HepG2 (cell line): ENCODE results near the gene PLEKHN1. TPM values are rescaled to one million over a fixed set of nuclear protein-coding genes. Genes with fewer than 3 reads are reported as not detected.

Experiments
- ADNP ChIP-seq: sonication (generic); formaldehyde crosslinking; IDR thresholded peaks from 2 replicates; pipeline ENCODE4 v1.4.0; 2020; ENCODE audit warnings: missing genetic modification reagents
- ARNT2 ChIP-seq: sonication (generic); formaldehyde crosslinking; IDR thresholded peaks from 2 replicates; pipeline ENCODE4 v1.8.0; 2022; ENCODE audit warnings: mild to moderate bottlenecking, low read depth, missing genetic modification reagents, moderate library complexity
- CENPT ChIP-seq: sonication (generic); formaldehyde crosslinking; IDR thresholded peaks from 2 replicates; pipeline ENCODE4 v1.8.0; 2022; ENCODE audit warnings: low read depth, mild to moderate bottlenecking, moderate library complexity, missing genetic modification reagents
- ELF3 ChIP-seq: IDR thresholded peaks from 2 replicates; pipeline ENCODE4 v1.6.1; 2016; ENCODE audit warnings: missing genetic modification reagents, missing compliant biosample characterization
- FOXM1 ChIP-seq: sonication (generic); formaldehyde crosslinking; IDR thresholded peaks from 2 replicates; pipeline ENCODE4 v1.5.0; 2020; ENCODE audit warnings: missing genetic modification reagents
- KLF16 ChIP-seq, 2 experiments: sonication (generic) in 1 of 2; formaldehyde crosslinking in 1 of 2; IDR thresholded peaks; 2 replicates each; pipeline versions ENCODE4 v1.6.1 to v1.8.0; 2016 to 2023; ENCODE audit warnings: missing genetic modification reagents in 2 of 2, missing compliant biosample characterization in 1 of 2
- NKX3-1 ChIP-seq: sonication (generic); formaldehyde crosslinking; IDR thresholded peaks from 2 replicates; pipeline ENCODE4 v1.5.0; 2020; ENCODE audit warnings: missing genetic modification reagents
- NR3C1 ChIP-seq: sonication (generic); formaldehyde crosslinking; IDR thresholded peaks from 2 replicates; pipeline ENCODE4 v1.4.0; 2020; ENCODE audit warnings: missing genetic modification reagents
- SRSF1 ChIP-seq: fragments of 200-400 bp; formaldehyde crosslinking; optimal IDR thresholded peaks from 2 replicates; pipeline ENCODE3; 2017; ENCODE audit warnings: mild to moderate bottlenecking, low read depth, low read length, moderate library complexity
- THAP11 ChIP-seq: IDR thresholded peaks from 2 replicates; pipeline ENCODE4 v1.6.1; 2016; ENCODE audit warnings: missing biosample characterization, missing genetic modification reagents
- ZNF121 ChIP-seq: sonication (generic); formaldehyde crosslinking; IDR thresholded peaks from 2 replicates; pipeline ENCODE4 v1.5.0; 2020; ENCODE audit warnings: mild to moderate bottlenecking, missing genetic modification reagents
- ZNF282 ChIP-seq: fragments of 450-650 bp; IDR thresholded peaks from 2 replicates; pipeline ENCODE4 v1.6.1; 2018; ENCODE audit not compliant: partially characterized antibody
- ZNF431 ChIP-seq: sonication (generic); formaldehyde crosslinking; IDR thresholded peaks from 2 replicates; pipeline ENCODE4 v1.9.0; 2022; ENCODE audit warnings: missing genetic modification reagents, low read depth, mild to moderate bottlenecking, borderline replicate concordance
- ZNF562 ChIP-seq: sonication (generic); formaldehyde crosslinking; IDR thresholded peaks from 2 replicates; pipeline ENCODE4 v1.8.0; 2022; ENCODE audit warnings: missing genetic modification reagents, borderline replicate concordance
- ZNF772 ChIP-seq: sonication (generic); formaldehyde crosslinking; IDR thresholded peaks from 2 replicates; pipeline ENCODE4 v1.5.0; 2020; ENCODE audit warnings: mild to moderate bottlenecking, missing genetic modification reagents
- ZNF891 ChIP-seq: sonication (generic); formaldehyde crosslinking; IDR thresholded peaks from 2 replicates; pipeline ENCODE4 v1.5.0; 2020; ENCODE audit warnings: mild to moderate bottlenecking, missing genetic modification reagents
- ZSCAN25 ChIP-seq: sonication (generic); formaldehyde crosslinking; IDR thresholded peaks from 2 replicates; pipeline ENCODE4 v1.8.0; 2022; ENCODE audit warnings: mild to moderate bottlenecking, missing genetic modification reagents
- polyA plus RNA-seq, 8 experiments: library from polyadenylated mRNA; depleted of rRNA in 3 of 8; stranded (reverse) in 7 of 8; unstranded in 1 of 8; fragments of >200 nt; fragmentation: Illumina TruSeq in 4 of 8; extraction: Trizol in 4 of 8; gene quantifications; 2 replicates each; pipeline versions ENCODE4 v1.2.1 to v1.2.3, GENCODE V29; 2011 to 2016; ENCODE audit warnings: low read depth in 4 of 8, missing spikeins in 1 of 8, mixed read lengths in 1 of 8; ENCODE audit not compliant: insufficient read depth in 1 of 8
- total RNA-seq, 5 experiments: library from RNA; depleted of rRNA; stranded (reverse); fragments of >200 nt; fragmentation: Illumina TruSeq; extraction: Trizol; gene quantifications; 2 replicates each; pipeline ENCODE4 v1.2.3, GENCODE V29; 2016; ENCODE audit warnings: low read depth in 1 of 5
- TF ChIP-seq, protein P1 (sequence below): sonication (generic); formaldehyde crosslinking; IDR thresholded peaks from 2 replicates; pipeline ENCODE4 v1.4.0; 2020; ENCODE audit warnings: missing genetic modification reagents
- TF ChIP-seq, protein P2 (sequence below): sonication (generic); formaldehyde crosslinking; IDR thresholded peaks from 2 replicates; pipeline ENCODE4 v1.4.0; 2020; ENCODE audit warnings: missing genetic modification reagents
- TF ChIP-seq, protein P3 (sequence below), 2 experiments: fragments of 450-650 bp in 1 of 2; sonication (generic) in 1 of 2; formaldehyde crosslinking; IDR thresholded peaks; 2 replicates each; pipeline versions ENCODE4 v1.5.0 to v1.8.0; 2020 to 2022; ENCODE audit warnings: mild to moderate bottlenecking in 1 of 2, missing genetic modification reagents in 1 of 2
- TF ChIP-seq, protein P4 (sequence below): IDR thresholded peaks from 2 replicates; pipeline ENCODE4 v1.6.1; 2016; ENCODE audit warnings: mild to moderate bottlenecking
- TF ChIP-seq, protein P5 (sequence below): sonication (generic); formaldehyde crosslinking; IDR thresholded peaks from 2 replicates; pipeline ENCODE4 v1.4.0; 2020; ENCODE audit warnings: mild to moderate bottlenecking, missing genetic modification reagents

The PLEKHN1 gene
- total and polyA plus RNA-seq, 2 of the 13 experiments (the other 11 are each of a cell fraction or from before 2014, with no cell fraction given): 0.42 to 0.58 TPM

DNA sequence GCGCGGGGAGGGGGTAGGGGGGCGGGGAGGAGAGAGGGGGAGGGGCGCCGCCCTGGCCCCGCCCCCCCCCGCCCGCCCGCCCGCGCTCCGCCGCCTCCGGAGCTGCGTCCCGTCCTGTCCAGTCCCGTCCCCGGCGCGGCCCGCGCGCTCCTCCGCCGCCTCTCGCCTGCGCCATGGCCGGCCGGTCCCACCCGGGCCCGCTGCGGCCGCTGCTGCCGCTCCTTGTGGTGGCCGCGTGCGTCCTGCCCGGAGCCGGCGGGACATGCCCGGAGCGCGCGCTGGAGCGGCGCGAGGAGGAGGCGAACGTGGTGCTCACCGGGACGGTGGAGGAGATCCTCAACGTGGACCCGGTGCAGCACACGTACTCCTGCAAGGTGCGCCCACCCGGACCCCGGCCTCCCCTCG lies 53.7 kb downstream of the PLEKHN1 start, which contains the start of gene AGRN (continued):
- TF ChIP-seq, protein P1, sequence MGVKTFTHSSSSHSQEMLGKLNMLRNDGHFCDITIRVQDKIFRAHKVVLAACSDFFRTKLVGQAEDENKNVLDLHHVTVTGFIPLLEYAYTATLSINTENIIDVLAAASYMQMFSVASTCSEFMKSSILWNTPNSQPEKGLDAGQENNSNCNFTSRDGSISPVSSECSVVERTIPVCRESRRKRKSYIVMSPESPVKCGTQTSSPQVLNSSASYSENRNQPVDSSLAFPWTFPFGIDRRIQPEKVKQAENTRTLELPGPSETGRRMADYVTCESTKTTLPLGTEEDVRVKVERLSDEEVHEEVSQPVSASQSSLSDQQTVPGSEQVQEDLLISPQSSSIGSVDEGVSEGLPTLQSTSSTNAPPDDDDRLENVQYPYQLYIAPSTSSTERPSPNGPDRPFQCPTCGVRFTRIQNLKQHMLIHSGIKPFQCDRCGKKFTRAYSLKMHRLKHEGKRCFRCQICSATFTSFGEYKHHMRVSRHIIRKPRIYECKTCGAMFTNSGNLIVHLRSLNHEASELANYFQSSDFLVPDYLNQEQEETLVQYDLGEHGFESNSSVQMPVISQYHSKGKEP (CRISPR knock-in tag): no peak
- TF ChIP-seq KLF16 (CRISPR knock-in tag; IDR thresholded peaks at IDR 0.05): no peak
- TF ChIP-seq, protein P2, sequence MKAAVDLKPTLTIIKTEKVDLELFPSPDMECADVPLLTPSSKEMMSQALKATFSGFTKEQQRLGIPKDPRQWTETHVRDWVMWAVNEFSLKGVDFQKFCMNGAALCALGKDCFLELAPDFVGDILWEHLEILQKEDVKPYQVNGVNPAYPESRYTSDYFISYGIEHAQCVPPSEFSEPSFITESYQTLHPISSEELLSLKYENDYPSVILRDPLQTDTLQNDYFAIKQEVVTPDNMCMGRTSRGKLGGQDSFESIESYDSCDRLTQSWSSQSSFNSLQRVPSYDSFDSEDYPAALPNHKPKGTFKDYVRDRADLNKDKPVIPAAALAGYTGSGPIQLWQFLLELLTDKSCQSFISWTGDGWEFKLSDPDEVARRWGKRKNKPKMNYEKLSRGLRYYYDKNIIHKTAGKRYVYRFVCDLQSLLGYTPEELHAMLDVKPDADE (CRISPR knock-in tag): no peak
- TF ChIP-seq ADNP (CRISPR knock-in tag): no peak
- TF ChIP-seq ZNF121: peak; percentile 8; the same call in 1 of the 2 replicates
- TF ChIP-seq, protein P3, sequence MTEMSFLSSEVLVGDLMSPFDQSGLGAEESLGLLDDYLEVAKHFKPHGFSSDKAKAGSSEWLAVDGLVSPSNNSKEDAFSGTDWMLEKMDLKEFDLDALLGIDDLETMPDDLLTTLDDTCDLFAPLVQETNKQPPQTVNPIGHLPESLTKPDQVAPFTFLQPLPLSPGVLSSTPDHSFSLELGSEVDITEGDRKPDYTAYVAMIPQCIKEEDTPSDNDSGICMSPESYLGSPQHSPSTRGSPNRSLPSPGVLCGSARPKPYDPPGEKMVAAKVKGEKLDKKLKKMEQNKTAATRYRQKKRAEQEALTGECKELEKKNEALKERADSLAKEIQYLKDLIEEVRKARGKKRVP (CRISPR knock-in tag; IDR thresholded peaks at IDR 0.05): no peak
- no peak for TF ChIP-seq NR3C1 (CRISPR knock-in tag)
- TF ChIP-seq ELF3 (CRISPR knock-in tag): no peak
- TF ChIP-seq ZNF772: no peak
- TF ChIP-seq ZNF431 (CRISPR knock-in tag): no peak
- TF ChIP-seq, protein P4, sequence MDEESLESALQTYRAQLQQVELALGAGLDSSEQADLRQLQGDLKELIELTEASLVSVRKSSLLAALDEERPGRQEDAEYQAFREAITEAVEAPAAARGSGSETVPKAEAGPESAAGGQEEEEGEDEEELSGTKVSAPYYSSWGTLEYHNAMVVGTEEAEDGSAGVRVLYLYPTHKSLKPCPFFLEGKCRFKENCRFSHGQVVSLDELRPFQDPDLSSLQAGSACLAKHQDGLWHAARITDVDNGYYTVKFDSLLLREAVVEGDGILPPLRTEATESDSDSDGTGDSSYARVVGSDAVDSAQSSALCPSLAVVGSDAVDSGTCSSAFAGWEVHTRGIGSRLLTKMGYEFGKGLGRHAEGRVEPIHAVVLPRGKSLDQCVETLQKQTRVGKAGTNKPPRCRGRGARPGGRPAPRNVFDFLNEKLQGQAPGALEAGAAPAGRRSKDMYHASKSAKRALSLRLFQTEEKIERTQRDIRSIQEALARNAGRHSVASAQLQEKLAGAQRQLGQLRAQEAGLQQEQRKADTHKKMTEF (CRISPR knock-in tag): no peak
- TF ChIP-seq NKX3-1 (CRISPR knock-in tag): no peak
- TF ChIP-seq, protein P5, sequence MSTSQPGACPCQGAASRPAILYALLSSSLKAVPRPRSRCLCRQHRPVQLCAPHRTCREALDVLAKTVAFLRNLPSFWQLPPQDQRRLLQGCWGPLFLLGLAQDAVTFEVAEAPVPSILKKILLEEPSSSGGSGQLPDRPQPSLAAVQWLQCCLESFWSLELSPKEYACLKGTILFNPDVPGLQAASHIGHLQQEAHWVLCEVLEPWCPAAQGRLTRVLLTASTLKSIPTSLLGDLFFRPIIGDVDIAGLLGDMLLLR (CRISPR knock-in tag): no peak; the same call in 1 of the 2 replicates
- no peak for TF ChIP-seq SRSF1
- no peak for TF ChIP-seq ZNF562
- no peak for TF ChIP-seq ZNF891
- TF ChIP-seq ARNT2 (CRISPR knock-in tag): peak; percentile 68; the same call in 1 of the 2 replicates
- TF ChIP-seq ZSCAN25 (CRISPR knock-in tag): no peak
- TF ChIP-seq THAP11 (CRISPR knock-in tag): no peak
- no peak for TF ChIP-seq ZNF282
- no peak for TF ChIP-seq CENPT (CRISPR knock-in tag)
- no peak for TF ChIP-seq FOXM1
